ENCODE data around the gene OR2T6.
"Not testable (repeated sequence)": the region's sequence is repeated elsewhere in the genome, so short reads cannot be mapped to it uniquely, and the experiment has no call there.

OR2T6 gene

DNA sequence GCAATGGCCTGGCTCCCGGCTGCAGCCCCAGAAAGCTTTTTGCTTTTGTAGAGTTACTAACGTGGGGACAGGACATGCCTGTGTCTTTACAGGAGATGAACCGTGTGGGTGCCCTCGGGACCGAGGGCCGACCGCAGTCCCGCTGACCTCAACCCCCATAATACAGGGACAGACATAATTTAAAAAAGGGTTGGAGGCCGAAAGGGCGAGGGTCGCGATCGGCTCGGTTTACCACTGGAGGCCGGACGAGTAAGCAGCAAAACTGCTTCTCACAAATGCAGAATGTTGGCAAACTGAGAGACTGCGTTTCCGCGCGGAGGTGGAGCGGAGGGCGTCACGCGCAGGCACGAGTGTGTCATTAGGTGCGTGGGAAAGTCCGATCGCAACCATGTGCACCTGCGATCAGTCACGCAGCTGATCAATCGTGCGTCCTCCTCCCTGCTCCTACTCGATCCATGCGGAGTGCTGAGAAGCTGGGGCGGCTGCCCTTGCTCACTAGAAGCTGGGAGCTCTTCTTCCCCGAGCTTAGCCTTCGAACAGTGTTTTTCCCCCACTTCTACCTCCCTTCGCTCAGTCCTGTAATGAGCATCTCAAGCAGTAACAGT lies 58.4 kb downstream of the OR2T6 start:
- not testable (repeated sequence) for DNase-seq

GRCh38 chr1:248434913-248435312 lies 59.4 kb downstream of the OR2T6 start:
- DNase-seq: not testable (repeated sequence)

DNA sequence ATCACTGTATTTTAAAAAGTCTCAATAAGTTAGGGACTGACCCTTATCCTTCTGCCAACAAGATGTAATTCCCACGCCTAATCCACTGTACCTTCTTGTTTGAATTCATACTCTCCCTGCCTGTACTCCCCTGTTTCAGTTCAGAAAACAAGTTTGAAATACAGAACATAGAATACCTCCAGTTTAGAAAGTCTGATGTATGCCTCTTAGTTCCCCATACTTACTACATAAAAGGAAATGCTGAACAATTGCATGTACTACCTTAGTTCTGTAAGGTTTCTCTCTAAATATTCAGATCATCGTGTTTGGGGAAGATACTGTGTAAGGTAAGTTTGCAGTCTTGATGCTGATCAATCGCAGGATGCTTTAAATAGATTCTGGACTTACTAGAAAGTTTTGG lies 60.8 kb downstream of the OR2T6 start:
- not testable (repeated sequence) for DNase-seq

- not testable (repeated sequence) for DNase-seq
These were observed 63.1 kb downstream of the OR2T6 start for GRCh38 chr1:248438668-248439067.

DNA sequence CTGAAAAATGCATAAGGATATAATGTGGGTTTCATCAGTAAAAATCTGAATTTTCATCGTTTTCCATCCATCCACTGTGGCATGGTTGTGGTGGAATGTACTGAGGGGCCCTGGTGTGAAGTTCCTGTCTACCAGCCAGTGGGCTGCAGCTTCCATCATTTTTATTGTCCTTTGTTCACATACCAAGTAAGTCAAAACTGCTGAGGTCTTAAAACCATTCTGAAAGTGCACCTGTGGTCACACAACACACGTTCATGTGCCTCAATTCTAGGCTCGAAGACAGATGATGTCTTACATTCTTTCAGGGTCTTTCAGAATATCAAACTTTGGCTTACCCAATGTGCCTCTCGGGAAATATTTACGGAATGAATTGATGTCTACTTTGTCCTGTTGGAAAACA lies 63.7 kb downstream of the OR2T6 start:
- DNase-seq: not testable (repeated sequence)

Data from stimulated activated naive CD4-positive, alpha-beta T cell treated with Interleukin-2 at 50 U/mL for 16 hours (primary cell).